HS-5 (cell line): Measurements from ENCODE around the gene FBXO47.

Experiments
- DNase-seq: peaks from one replicate; pipeline ENCODE4 v3.0.0-alpha.2; 2012; ENCODE audit warnings: low read depth

The FBXO47 gene

GRCh38 chr17:38967290-38967738, at the start of gene FBXO47:
TSS of gene FBXO47 (minus strand) at chr17:38967403. CDS start at chr17:38963025, 4,378 bp downstream.
- no peak for DNase-seq

GRCh38 chr17:39016193-39017153, 49.3 kb upstream of the FBXO47 start:
- no peak for DNase-seq

- no peak for DNase-seq
These were observed 48.3 kb upstream of the FBXO47 start for GRCh38 chr17:39015546-39015935.

DNA sequence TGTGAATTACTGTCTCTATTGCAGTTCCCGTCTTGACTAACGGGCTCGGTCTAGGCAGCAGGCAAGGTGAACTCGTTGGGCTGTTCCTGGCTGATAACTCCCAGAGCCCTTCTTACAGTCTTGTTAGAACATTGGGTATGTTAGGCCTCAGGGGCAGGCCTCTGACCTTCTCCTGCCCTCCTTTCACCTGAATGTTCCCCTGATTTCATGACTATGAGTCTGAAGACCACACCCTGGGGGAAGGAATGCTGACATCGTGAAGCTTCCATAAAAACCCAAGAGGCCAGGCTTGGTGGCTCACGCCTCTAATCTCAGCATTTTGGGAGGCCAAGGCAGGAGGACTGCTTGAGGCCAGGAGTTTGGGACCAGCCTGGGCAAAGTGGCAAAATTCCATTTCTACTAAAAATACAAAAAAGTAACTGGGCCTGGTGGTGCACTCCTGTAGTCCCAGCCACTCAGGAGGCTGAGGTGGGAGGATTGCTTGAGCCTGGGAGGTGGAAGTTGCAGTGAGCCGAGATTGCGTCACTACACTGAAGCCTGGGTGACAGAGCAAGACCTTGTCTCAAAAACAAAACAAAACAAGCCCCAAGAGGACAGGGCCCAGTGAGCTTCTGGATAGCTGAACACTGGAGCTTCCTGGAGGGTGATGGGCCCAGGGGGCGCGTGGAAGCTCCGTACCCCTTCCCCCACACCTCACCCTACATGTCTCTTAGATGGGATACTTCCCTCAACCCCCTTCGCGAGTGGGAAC, 47.8 kb upstream of the FBXO47 start:
- no peak for DNase-seq

DNA sequence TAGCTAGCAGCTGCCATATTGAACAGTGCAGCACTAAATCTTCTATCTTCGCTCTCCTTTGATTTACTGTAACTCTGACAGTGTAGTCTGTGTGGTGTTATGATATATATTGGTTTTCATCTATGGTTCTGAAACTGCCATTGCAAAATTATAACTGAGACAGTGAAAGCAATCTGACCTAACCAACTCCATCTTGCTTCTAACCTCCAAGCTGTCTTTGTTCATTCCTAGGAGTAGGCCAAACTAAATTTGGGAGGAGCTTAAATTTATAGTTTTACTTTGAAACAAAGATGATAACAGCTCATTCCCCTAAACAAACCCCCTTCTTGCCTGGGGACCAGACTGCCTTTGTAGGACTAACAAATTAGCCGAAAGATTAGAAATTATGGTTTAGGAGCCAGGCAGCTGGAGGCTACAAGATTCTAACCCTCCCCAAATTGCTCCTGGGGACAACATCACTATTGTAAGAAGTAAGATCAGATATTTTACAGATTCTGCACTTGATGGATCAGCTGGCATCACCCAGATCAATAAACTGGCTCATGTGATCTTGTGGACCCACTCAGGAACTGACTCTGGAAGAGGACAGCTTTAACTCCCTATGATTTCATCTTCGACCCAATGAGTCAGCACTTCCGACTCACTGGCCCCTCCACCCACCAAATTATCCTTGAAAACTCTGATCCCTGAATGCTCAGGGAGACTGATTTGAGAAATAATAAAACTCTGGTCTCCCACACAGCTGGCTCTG, 47.0 kb upstream of the FBXO47 start:
- DNase-seq = no peak

DNA sequence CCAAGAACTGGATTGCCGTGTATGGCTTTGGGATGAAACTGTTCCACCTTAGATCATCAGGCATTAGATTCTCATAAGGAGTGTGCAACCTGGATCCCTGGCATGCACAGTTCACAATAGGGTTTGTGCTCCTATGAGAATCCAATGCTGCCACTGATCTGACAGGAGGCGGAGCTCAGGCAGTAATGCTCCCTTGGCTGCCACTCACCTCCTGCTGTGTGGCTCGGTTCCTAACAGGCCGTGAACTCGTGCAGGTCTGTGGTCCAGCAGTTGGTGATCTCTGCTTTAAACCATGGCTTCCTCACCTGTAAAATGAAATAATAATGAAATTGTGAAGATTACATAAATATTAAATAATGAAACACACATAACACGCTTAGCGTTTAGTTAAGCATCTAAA, 45.5 kb upstream of the FBXO47 start:
- DNase-seq = no peak

DNA sequence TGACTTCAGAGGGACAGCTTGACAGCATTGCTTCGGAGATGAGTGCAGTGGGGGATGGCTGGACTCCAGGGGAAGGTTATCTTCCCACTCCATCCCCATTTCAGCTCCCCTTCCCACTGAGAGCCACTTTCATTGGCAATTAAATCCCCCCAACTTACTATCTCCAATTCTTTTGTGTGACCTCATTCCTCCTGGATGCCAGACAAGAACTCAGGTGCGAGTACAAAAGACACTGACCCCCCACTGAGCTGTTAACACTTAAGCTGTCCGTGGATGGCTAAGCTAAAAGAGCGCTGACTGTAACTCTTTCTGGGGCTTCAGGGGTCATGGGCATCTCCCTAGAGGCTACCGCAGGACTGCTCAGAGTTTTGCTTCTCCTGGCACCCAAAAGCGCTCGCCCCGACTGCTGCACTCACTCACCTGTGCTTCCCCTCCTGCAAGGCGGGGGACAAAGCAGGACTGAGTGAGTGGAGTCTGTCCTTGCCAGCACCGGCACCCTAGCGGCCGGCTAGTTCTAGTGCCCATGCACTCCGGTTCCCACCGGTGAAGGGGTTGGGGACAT, 44.8 kb upstream of the FBXO47 start:
- no peak for DNase-seq

DNA sequence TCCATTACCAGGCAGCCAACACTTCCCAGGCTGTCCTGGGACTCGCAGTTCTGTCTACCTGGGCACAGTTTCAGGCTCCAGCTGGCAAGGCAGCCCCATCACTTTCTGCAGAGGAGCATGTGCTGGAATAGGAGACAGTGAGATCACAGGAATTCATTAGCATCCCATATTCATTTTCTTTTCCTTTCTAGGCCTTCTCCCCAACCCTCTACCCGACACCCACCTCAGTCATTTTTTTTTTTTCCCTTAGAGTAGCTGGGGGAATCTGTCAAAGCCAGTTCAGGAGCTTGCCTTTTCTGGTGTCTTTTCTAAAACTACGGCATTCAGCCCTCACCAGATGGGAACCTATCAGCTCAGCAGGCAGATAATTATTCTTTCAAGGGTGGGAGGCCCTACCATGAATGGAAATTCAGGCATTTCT, 42.4 kb upstream of the FBXO47 start:
- DNase-seq = no peak

GRCh38 chr17:39008633-39009032, 41.4 kb upstream of the FBXO47 start:
- no peak for DNase-seq

GRCh38 chr17:39002991-39003715, 36.0 kb upstream of the FBXO47 start:
- DNase-seq = no peak

DNA sequence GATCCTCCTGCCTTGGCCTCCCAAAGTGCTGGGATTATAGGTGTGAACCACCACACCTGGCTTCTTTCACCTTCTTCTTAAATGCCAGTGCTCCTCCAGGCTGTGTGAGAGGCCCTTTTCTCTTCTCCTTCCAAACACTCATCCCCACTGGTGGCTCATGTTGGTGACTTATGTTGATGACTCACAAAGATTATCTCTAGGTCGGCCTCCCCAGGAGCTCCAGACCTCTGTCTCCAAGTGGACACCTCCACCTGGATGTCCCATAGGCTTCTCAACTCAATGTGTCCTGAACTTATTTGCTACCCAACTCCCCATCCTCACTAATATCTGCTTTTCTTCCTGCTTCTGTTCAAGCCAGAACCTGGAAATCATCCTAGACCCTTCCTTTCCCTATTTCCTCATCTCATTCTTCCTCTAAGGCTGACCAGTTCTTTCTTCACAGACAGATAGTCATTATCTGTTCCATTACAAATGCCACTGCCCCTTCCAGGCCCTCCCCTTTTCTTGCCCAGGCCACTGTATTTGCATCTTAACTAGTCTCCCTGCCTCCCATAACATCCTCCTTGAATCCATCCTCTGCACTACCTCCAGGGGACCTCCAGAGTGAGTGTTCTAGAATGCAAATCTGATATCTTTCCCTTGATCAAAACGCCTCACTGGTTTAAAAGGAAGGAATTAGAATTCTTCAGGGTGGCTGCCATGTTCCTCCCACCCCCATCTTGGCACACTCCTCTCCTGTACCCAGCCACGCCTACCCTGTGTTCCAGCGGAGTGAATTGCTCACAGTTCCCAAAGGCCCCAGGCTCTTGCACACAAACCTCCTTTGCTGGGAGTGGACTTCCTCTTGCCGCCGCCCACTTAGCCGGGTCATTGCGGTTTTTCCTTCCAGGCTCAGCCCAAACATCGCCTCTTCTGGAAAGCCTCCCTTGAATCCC, 34.8 kb upstream of the FBXO47 start:
- DNase-seq = no peak

- DNase-seq = no peak
These were observed 32.9 kb upstream of the FBXO47 start for GRCh38 chr17:39000021-39000601.

- no peak for DNase-seq
These were observed 29.6 kb upstream of the FBXO47 start for GRCh38 chr17:38996660-38997337.

- DNase-seq = no peak
These were observed 26.8 kb upstream of the FBXO47 start for GRCh38 chr17:38994026-38994425.

DNA sequence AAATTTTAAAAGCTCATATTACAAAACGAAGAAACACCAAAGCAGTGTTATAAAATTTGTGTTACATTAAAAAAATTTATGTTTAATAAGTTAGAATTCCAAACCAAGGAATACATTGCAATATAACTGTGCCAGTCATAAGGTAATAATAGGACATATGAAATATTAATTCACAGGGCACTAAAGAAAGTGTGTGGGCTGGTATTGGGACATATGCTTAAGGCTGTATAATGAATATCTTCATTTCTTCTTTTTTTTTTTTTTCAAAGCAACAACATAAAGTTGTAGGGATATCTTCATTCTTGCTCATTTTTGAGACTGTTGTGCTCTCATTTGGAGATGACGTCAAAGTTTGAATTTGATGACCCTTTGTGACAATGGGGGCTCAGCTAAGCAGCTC, 17.5 kb upstream of the FBXO47 start:
- DNase-seq = no peak

DNA sequence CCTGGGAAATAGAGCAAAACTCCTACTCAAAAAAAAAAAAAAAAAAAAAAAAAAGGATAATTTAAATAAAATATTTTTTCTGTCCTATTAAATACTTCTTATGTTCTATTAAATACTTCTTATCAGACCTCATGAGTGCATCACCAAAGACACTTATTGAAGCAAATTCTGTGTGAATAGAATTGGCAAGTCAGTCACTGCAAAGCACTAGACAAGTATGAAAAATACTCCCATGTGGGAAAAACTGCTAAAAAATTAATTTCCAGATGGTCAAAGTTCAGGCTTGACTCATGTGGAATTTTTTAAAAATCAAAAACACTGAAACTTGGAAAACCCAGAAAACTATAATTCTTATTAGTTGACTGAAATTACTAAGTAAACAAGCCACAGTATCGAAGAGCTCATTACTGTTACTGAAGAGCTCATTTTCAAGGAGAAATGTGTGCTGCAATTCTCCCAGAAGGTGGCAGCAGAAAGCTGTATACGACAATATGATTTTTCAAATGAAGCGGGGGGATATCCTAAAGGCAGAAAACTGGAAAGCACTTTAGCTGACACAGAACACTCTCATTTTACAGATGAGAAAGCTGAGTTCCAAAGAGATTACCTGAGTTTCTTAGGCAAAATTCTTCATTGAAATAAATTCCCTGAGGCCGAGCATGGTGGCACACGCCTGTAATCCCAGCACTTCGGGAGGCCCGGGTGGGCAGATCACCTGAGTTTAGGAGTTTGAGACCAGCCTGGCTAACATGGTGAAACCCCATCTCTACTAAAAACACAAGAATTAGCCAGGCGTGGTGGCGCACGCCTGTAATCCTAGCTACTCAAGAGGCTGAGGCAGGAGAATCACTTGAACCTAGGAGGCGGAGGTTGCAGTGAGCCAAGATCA, 15.9 kb upstream of the FBXO47 start:
- no peak for DNase-seq

DNA sequence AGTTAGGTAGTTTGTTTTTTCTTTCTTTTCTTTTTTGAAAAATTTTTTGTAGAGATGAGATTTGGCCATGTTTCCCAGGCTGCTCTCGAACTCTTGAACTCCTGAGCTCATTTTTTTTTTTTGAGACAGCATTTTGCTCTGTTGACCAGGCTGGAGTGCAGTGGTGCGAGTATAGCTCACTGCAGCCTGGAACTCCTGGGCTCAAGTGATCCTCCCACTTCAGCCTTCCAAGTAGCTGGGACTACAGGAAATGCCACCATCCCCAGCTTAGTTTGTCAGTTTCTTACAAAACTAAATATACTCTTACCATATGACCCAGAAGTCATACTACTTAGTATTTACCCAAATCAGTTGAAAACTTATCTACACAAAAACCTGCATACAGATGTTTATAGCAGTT, 14.4 kb upstream of the FBXO47 start:
- DNase-seq = no peak
